NCI-H1436 (cell line): ENCODE measurements around the gene CRELD2.

Source experiments
- DNase-seq: peaks from one replicate; lab custom pipeline; 2025; lab: John Stamatoyannopoulos, UW

CRELD2 gene

GRCh38 chr22:49887702-49888101, 30.7 kb upstream of the CRELD2 start:
- no peak for DNase-seq

GRCh38 chr22:49889071-49889470, 29.4 kb upstream of the CRELD2 start:
- DNase-seq, result no peak

- DNase-seq, result no peak
These were observed 26.1 kb upstream of the CRELD2 start for GRCh38 chr22:49892226-49892899.

- DNase-seq, result no peak
These were observed 25.4 kb upstream of the CRELD2 start for GRCh38 chr22:49893025-49893424.

GRCh38 chr22:49894322-49895054, 23.9 kb upstream of the CRELD2 start:
- no peak for DNase-seq

GRCh38 chr22:49896201-49896600, 22.2 kb upstream of the CRELD2 start:
- DNase-seq, result no peak

GRCh38 chr22:49897015-49897684, 21.3 kb upstream of the CRELD2 start:
- no peak for DNase-seq

- DNase-seq, result no peak
These were observed 18.9 kb upstream of the CRELD2 start for GRCh38 chr22:49899530-49899929.

GRCh38 chr22:49900441-49901230, 17.8 kb upstream of the CRELD2 start:
- DNase-seq, result no peak

- DNase-seq, result no peak
These were observed 17.0 kb upstream of the CRELD2 start for GRCh38 chr22:49901457-49901856.

GRCh38 chr22:49903322-49904039, 15.0 kb upstream of the CRELD2 start:
- DNase-seq, result peak; percentile 39

- DNase-seq, result no peak
These were observed 14.4 kb upstream of the CRELD2 start for GRCh38 chr22:49904040-49904369.

- DNase-seq, result no peak
These were observed 13.0 kb upstream of the CRELD2 start for GRCh38 chr22:49905465-49905864.

- DNase-seq, result no peak
These were observed 12.2 kb upstream of the CRELD2 start for GRCh38 chr22:49906071-49906798.

GRCh38 chr22:49906799-49907290, 11.6 kb upstream of the CRELD2 start:
- no peak for DNase-seq

- no peak for DNase-seq
These were observed 10.6 kb upstream of the CRELD2 start for GRCh38 chr22:49907807-49908206.

- no peak for DNase-seq
These were observed 8.8 kb upstream of the CRELD2 start for GRCh38 chr22:49909476-49910205.

GRCh38 chr22:49910229-49911155, 7.9 kb upstream of the CRELD2 start:
- DNase-seq, result no peak
